Vagina (tissue), 2 donors: ENCODE data around the gene PHLDB2. TPM values are rescaled to one million over a fixed set of nuclear protein-coding genes. Genes with fewer than 3 reads are reported as not detected.

ENCODE experiments used
- DNase-seq, 2 donors: peaks; one replicate each; pipeline ENCODE4 v3.0.0-alpha.2; 2017; ENCODE audit errors: extremely low spot score in 2 of 2
- H3K27ac ChIP-seq: fragments of 200-600 bp; sonication (generic); one replicate; pipeline ENCODE4 v1.5.1; 2019
- H3K27me3 ChIP-seq: fragments of 200-600 bp; sonication (generic); one replicate; pipeline ENCODE4 v1.5.1; 2019
- H3K36me3 ChIP-seq, 2 donors: fragments of 200-600 bp; sonication (generic); one replicate each; pipeline ENCODE4 v1.5.1; 2017 to 2019
- H3K4me1 ChIP-seq: fragments of 200-600 bp; sonication (generic); one replicate; pipeline ENCODE4 v1.5.1; 2019
- H3K4me3 ChIP-seq, 2 donors: fragments of 200-600 bp; sonication (generic); 1 replicate in 1 of 2; 2 replicates in 1 of 2; pipeline ENCODE4 v1.5.1; 2016 to 2019
- H3K9me3 ChIP-seq: fragments of 200-600 bp; sonication (generic); one replicate; pipeline ENCODE4 v1.5.1; 2019
- CTCF ChIP-seq, 3 experiments: fragments of 450-650 bp in 2 of 3; fragments of 200-600 bp in 1 of 3; sonication (generic) in 1 of 3; IDR thresholded peaks; one replicate each; pipeline ENCODE4 v1.5.1; 2017 to 2019; ENCODE audit warnings: antibody characterized with exemption in 3 of 3, mild to moderate bottlenecking in 2 of 3, moderate library complexity in 2 of 3
- POLR2A ChIP-seq, 2 donors: fragments of 450-650 bp; IDR thresholded peaks; one replicate each; pipeline ENCODE4 v1.6.1; 2017; ENCODE audit warnings: antibody characterized with exemption in 2 of 2, mild to moderate bottlenecking in 2 of 2, moderate library complexity in 2 of 2
- POLR2AphosphoS5 ChIP-seq, 2 donors: sonication (generic); formaldehyde crosslinking; IDR thresholded peaks; one replicate each; pipeline ENCODE4 v1.9.0; 2017; ENCODE audit warnings: antibody characterized with exemption in 2 of 2, mild to moderate bottlenecking in 2 of 2, low read depth in 1 of 2; ENCODE audit not compliant: insufficient read depth in 1 of 2
- intact Hi-C: fragments of 100-400 bp; cut with DNase I; formaldehyde crosslinking; loops from one replicate; pipeline ENCODE4 v1.15.1; 2023
- total RNA-seq: library from RNA; depleted of rRNA; stranded (reverse); fragments of >200 nt; gene quantifications from one replicate; pipeline ENCODE4 v1.2.3, GENCODE V29; 2016

PHLDB2 gene
- total RNA-seq, 1 donor from 2014 or later, result 66.8 TPM

DNA sequence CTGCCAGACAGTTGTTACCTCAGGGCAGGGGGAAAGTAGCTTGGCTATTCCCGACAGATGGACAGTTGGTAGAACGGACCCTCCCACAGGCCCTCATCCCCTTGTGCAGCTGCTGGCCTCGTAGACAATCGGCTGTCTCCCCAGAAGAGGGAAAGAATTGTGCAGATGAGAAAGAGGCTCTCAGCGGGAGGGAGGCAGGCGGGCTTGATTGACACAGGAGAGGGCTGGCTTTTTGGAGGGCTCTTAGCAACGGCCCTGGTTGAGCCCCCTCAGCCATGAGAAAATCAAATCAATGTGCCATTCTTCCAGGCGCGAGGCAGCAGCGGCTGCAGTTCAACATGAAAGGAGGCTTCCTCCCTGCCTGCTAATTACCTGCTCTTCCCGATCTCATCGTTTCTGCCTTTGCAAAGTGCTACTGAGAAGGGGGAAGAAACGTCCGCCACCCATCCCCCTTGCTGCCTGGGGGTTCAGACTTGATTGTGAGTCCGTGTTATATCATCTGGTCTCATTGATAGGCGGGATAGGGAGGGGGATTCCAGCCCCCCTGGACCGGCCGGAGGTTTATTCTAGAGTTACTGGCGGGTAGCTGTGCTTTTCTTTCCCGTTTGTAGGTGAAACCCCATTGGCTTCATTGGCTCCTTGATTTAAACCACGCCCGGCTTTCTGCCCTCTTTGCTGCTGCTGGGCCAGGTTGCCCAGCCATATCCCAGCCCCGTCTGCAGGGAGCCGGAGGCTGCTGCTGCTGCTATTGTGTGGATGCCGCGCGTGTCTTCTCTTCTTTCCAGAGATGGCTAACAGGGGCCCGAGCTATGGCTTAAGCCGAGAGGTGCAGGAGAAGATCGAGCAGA lies 139.8 kb downstream of the PHLDB2 start, which contains the start of gene TAGLN3:
Gene TAGLN3 (plus strand): TSS at position 287 of the 848 bp plus-strand sequence. CDS start 501 bp downstream, at position 788.
- peak within 1 kb of the TSS; percentile 38 for H3K4me3 ChIP-seq
- no peak for TF ChIP-seq POLR2A (IDR thresholded peaks at IDR 0.05)
- no peak for TF ChIP-seq POLR2AphosphoS5 (IDR thresholded peaks at IDR 0.05; ENCODE audit: insufficient read depth in 1 of 2, low read depth in 1 of 2)
- no peak for TF ChIP-seq CTCF (IDR thresholded peaks at IDR 0.05)
- H3K27me3 ChIP-seq, result no peaks in the 10 kb centered on the region
- intact Hi-C loops, result no loop called here
- DNase-seq, result no peak
- H3K4me1 ChIP-seq, result peaks cover 12% of the 10 kb centered on the region
- H3K36me3 ChIP-seq, result no peaks in the 10 kb centered on the region
- no peak within 1 kb of the TSS for H3K27ac ChIP-seq
- no peaks in the 10 kb centered on the region for H3K9me3 ChIP-seq

DNA sequence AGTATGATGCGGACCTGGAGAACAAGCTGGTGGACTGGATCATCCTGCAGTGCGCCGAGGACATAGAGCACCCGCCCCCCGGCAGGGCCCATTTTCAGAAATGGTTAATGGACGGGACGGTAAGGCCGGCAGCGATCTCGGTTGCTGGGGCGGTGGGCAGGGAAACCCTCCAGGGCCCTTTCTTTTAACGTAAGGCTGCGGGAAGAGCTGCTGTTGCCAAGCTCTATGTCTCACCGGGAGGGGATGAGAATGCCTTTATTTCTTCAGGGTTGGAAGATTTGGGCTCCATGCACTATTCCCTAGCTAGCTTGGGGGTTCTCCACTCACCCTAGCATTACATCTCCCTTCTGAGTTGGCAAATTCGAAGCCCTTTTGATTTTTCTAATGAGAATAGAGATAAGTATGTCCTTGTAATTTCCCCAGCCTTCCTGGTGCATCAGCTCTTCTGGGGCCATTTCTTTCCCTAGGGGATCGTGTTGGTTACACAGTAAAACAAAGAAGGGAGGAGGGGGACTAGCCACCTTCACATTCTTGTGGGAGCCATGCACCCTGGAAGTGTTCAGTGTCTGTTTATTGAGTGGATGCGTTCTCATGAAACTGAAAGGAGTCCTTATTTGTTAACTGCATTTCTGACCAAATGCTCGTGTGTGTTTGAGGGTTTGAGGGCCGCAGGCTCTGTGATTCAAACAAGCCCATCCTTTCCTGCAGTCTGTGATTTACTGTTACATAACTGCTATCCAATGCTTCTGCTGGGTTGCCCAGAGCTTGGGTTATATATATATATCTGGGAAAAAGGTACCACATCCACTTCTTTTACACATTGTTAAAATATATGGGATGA lies 140.6 kb downstream of the PHLDB2 start:
- no peak for DNase-seq
- H3K9me3 ChIP-seq, result no peaks in the 10 kb centered on the region
- H3K36me3 ChIP-seq, result no peaks in the 10 kb centered on the region
- peaks cover 12% of the 10 kb centered on the region for H3K4me1 ChIP-seq
- H3K4me3 ChIP-seq, result peak overlapping the region; percentile 38
- intact Hi-C loops, result no loop called here
- no peak overlapping the region for H3K27ac ChIP-seq
- TF ChIP-seq CTCF (IDR thresholded peaks at IDR 0.05) (no peak), POLR2AphosphoS5 (IDR thresholded peaks at IDR 0.05; ENCODE audit: insufficient read depth in 1 of 2, low read depth in 1 of 2) (no peak), POLR2A (IDR thresholded peaks at IDR 0.05) (no peak)
- no peaks in the 10 kb centered on the region for H3K27me3 ChIP-seq

DNA sequence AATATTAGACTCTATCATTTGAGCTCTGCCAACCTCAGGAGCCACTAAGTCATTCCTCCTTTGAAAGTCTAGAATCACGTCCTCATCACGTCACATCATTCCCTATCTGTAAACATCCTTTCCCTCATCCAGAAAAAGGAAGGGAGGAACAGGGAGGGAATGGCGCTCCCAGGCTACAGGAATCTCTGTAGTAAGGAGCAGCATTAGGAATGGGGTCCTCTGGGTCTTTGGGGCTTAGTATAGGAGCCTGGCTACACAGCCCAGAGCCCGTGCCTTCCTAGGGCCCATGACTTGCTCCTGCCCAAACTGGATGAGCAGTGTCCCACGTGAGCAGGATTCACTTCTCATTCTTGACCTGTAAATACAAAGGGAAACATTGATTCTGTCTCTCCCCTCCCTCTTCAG lies 141.3 kb downstream of the PHLDB2 start:
- H3K9me3 ChIP-seq, result no peaks in the 10 kb centered on the region
- TF ChIP-seq POLR2AphosphoS5 (IDR thresholded peaks at IDR 0.05; ENCODE audit: insufficient read depth in 1 of 2, low read depth in 1 of 2) (no peak), POLR2A (IDR thresholded peaks at IDR 0.05) (no peak), CTCF (IDR thresholded peaks at IDR 0.05) (no peak)
- DNase-seq, result no peak
- intact Hi-C loops, result no loop called here
- H3K27me3 ChIP-seq, result no peaks in the 10 kb centered on the region
- no peak overlapping the region for H3K27ac ChIP-seq
- no peaks in the 10 kb centered on the region for H3K36me3 ChIP-seq
- H3K4me1 ChIP-seq, result peaks cover 12% of the 10 kb centered on the region
- no peak overlapping the region for H3K4me3 ChIP-seq

GRCh38 chr3:112000966-112001365 lies 141.9 kb downstream of the PHLDB2 start:
- no peaks in the 10 kb centered on the region for H3K36me3 ChIP-seq
- H3K4me1 ChIP-seq, result peaks cover 12% of the 10 kb centered on the region
- H3K27ac ChIP-seq, result no peak overlapping the region
- no peaks in the 10 kb centered on the region for H3K9me3 ChIP-seq
- TF ChIP-seq CTCF (IDR thresholded peaks at IDR 0.05) (no peak), POLR2AphosphoS5 (IDR thresholded peaks at IDR 0.05; ENCODE audit: insufficient read depth in 1 of 2, low read depth in 1 of 2) (no peak), POLR2A (IDR thresholded peaks at IDR 0.05) (no peak)
- intact Hi-C loops, result no loop called here
- H3K27me3 ChIP-seq, result no peaks in the 10 kb centered on the region
- H3K4me3 ChIP-seq, result no peak overlapping the region
- DNase-seq, result no peak
